Smooth muscle cell (in vitro differentiated cells): Measurements from ENCODE around the gene MYOG. TPM values are rescaled to one million over a fixed set of nuclear protein-coding genes. Genes with fewer than 3 reads are reported as not detected.

Experiments
- DNase-seq: peaks from one replicate; lab custom pipeline; 2025; ENCODE audit not compliant: unreplicated experiment; lab: John Stamatoyannopoulos, UW
- H2AFZ ChIP-seq: fragments of 200-600 bp; sonication (generic); 2 replicates; pipeline ENCODE4 v1.6.0; 2016; ENCODE audit warnings: antibody characterized with exemption, low read depth, mild to moderate bottlenecking
- H3F3A ChIP-seq: fragments of 200-600 bp; sonication (generic); 2 replicates; pipeline ENCODE4 v1.6.0; 2017; ENCODE audit warnings: antibody characterized with exemption, low read depth
- H3K27ac ChIP-seq: fragments of 200-600 bp; sonication (generic); 2 replicates; pipeline ENCODE4 v1.5.1; 2016; ENCODE audit warnings: low read depth, mild to moderate bottlenecking
- H3K27me3 ChIP-seq: fragments of 200-600 bp; sonication (generic); 2 replicates; pipeline ENCODE4 v1.6.1; 2016; ENCODE audit warnings: low read depth, mild to moderate bottlenecking
- H3K36me3 ChIP-seq: fragments of 200-600 bp; sonication (generic); 2 replicates; pipeline ENCODE4 v1.5.1; 2016; ENCODE audit warnings: low read depth
- H3K4me1 ChIP-seq: fragments of 200-600 bp; sonication (generic); 2 replicates; pipeline ENCODE4 v1.5.1; 2016; ENCODE audit warnings: low read depth
- H3K4me2 ChIP-seq: fragments of 200-600 bp; sonication (generic); 2 replicates; pipeline ENCODE4 v1.6.0; 2016; ENCODE audit warnings: mild to moderate bottlenecking
- H3K4me3 ChIP-seq: fragments of 200-600 bp; sonication (generic); 2 replicates; pipeline ENCODE4 v1.5.1; 2016; ENCODE audit warnings: mild to moderate bottlenecking
- H3K79me2 ChIP-seq: fragments of 200-600 bp; sonication (generic); 2 replicates; pipeline ENCODE4 v1.6.0; 2016; ENCODE audit warnings: low read depth, mild to moderate bottlenecking
- H3K9ac ChIP-seq: fragments of 200-600 bp; sonication (generic); 2 replicates; pipeline ENCODE4 v1.6.0; 2016; ENCODE audit warnings: low read depth
- H3K9me3 ChIP-seq: fragments of 200-600 bp; sonication (generic); replicated peaks from 2 replicates; pipeline ENCODE4 v1.5.1; 2016; ENCODE audit warnings: low read depth
- H4K20me1 ChIP-seq: fragments of 200-600 bp; sonication (generic); 2 replicates; pipeline ENCODE4 v1.6.0; 2016; ENCODE audit warnings: low read depth
- CTCF ChIP-seq: fragments of 200-600 bp; sonication (generic); IDR thresholded peaks from 2 replicates; pipeline ENCODE4 v1.5.1; 2017; ENCODE audit warnings: borderline replicate concordance, mild to moderate bottlenecking, antibody characterized with exemption; ENCODE audit not compliant: insufficient read depth, poor library complexity, severe bottlenecking
- WGBS: methylation state at CpG from one replicate; pipeline ENCODE4 v1.1.7; 2016; ENCODE audit warnings: low lambda C conversion rate; 5-methylcytosine and 5-hydroxymethylcytosine counted together
- polyA plus RNA-seq: library from polyadenylated mRNA; unstranded; fragments of >200 nt; fragmentation: Nextera tagmentation; extraction: Ambion mirVana; gene quantifications from 2 replicates; pipeline ENCODE4 v1.2.1, GENCODE V29; 2016
- total RNA-seq: library from RNA; depleted of rRNA; stranded (reverse); fragments of >200 nt; gene quantifications from 2 replicates; pipeline ENCODE4 v1.2.3, GENCODE V29; 2014

The MYOG gene
- total and polyA plus RNA-seq, 2 experiments from 2014 or later = not detected

- H3K9ac ChIP-seq = no peak overlapping the region
- H3K27ac ChIP-seq = no peak overlapping the region
- WGBS = 31% methylated on average over 8 of the region's 8 CpGs
- H3K79me2 ChIP-seq = no peaks in the 10 kb centered on the region
- H3F3A ChIP-seq = no peaks in the 10 kb centered on the region
- no peaks in the 10 kb centered on the region for H3K27me3 ChIP-seq
- TF ChIP-seq CTCF = peak; percentile 41
- no peaks in the 10 kb centered on the region for H3K9me3 ChIP-seq
- peak overlapping the region; percentile 14 for H3K4me3 ChIP-seq
- peaks cover 26% of the 10 kb centered on the region for H4K20me1 ChIP-seq
- peak overlapping the region; percentile 99 for H3K4me2 ChIP-seq
- H3K36me3 ChIP-seq = no peaks in the 10 kb centered on the region
- H3K4me1 ChIP-seq = peaks cover 30% of the 10 kb centered on the region
- H2AFZ ChIP-seq = peak overlapping the region; percentile 84
- no peak for DNase-seq
These were observed 40.5 kb upstream of the MYOG start for GRCh38 chr1:203126151-203126865.

- no peaks in the 10 kb centered on the region for H3K79me2 ChIP-seq
- no peak for TF ChIP-seq CTCF
- WGBS = 72% methylated on average over 5 of the region's 5 CpGs
- no peak overlapping the region for H3K4me2 ChIP-seq
- H2AFZ ChIP-seq = no peak overlapping the region
- H3K9me3 ChIP-seq = no peaks in the 10 kb centered on the region
- no peaks in the 10 kb centered on the region for H3K36me3 ChIP-seq
- peaks cover 30% of the 10 kb centered on the region for H3K4me1 ChIP-seq
- DNase-seq = no peak
- no peak overlapping the region for H3K9ac ChIP-seq
- no peaks in the 10 kb centered on the region for H3F3A ChIP-seq
- no peaks in the 10 kb centered on the region for H3K27me3 ChIP-seq
- no peak overlapping the region for H3K27ac ChIP-seq
- H3K4me3 ChIP-seq = no peak overlapping the region
- peaks cover 16% of the 10 kb centered on the region for H4K20me1 ChIP-seq
These were observed 38.9 kb upstream of the MYOG start for GRCh38 chr1:203124546-203125317.

- Histone ChIP-seq H3K27ac (no peak overlapping the region), H3K27me3 (no peaks in the 10 kb centered on the region), H3K4me2 (no peak overlapping the region), H4K20me1 (peaks cover 8% of the 10 kb centered on the region), H3K36me3 (no peaks in the 10 kb centered on the region), H3K9me3 (no peaks in the 10 kb centered on the region), H3F3A (no peaks in the 10 kb centered on the region), H2AFZ (no peak overlapping the region), H3K9ac (no peak overlapping the region), H3K4me3 (no peak overlapping the region), H3K4me1 (peaks cover 26% of the 10 kb centered on the region), H3K79me2 (no peaks in the 10 kb centered on the region)
- TF ChIP-seq CTCF = no peak
- no peak for DNase-seq
- WGBS = 75% methylated on average over 5 of the region's 5 CpGs
These were observed 38.2 kb upstream of the MYOG start for GRCh38 chr1:203124011-203124410.
